NCI-H128 (cell line): ENCODE results near the gene PTPRT.

ENCODE experiments used
- DNase-seq: peaks from one replicate; lab custom pipeline; 2025; ENCODE audit not compliant: unreplicated experiment; lab: John Stamatoyannopoulos, UW

The PTPRT gene

GRCh38 chr20:42158272-42158671 is 1031.4 kb downstream of the PTPRT start:
- DNase-seq: no peak

- DNase-seq: no peak
These were observed 1034.1 kb downstream of the PTPRT start for GRCh38 chr20:42155586-42155985.

- DNase-seq: no peak
These were observed 1037.1 kb downstream of the PTPRT start for GRCh38 chr20:42152575-42152974.

- no peak for DNase-seq
These were observed 1039.5 kb downstream of the PTPRT start for GRCh38 chr20:42150230-42150629.

- DNase-seq: no peak
These were observed 1051.0 kb downstream of the PTPRT start for GRCh38 chr20:42138729-42139128.

- no peak for DNase-seq
These were observed 1055.2 kb downstream of the PTPRT start for GRCh38 chr20:42134265-42135098.

GRCh38 chr20:42130810-42131596 is 1058.7 kb downstream of the PTPRT start:
- no peak for DNase-seq

GRCh38 chr20:42125426-42125825 is 1064.3 kb downstream of the PTPRT start:
- DNase-seq: no peak

- DNase-seq: no peak
These were observed 1065.7 kb downstream of the PTPRT start for GRCh38 chr20:42123981-42124473.

GRCh38 chr20:42118409-42119125 is 1071.1 kb downstream of the PTPRT start:
- no peak for DNase-seq

GRCh38 chr20:42118001-42118400 is 1071.7 kb downstream of the PTPRT start:
- no peak for DNase-seq

GRCh38 chr20:42113236-42113635 is 1076.5 kb downstream of the PTPRT start:
- DNase-seq: no peak

- no peak for DNase-seq
These were observed 1077.5 kb downstream of the PTPRT start for GRCh38 chr20:42112161-42112560.

GRCh38 chr20:42111349-42111748 is 1078.4 kb downstream of the PTPRT start:
- DNase-seq: no peak

GRCh38 chr20:42110301-42110700 is 1079.4 kb downstream of the PTPRT start:
- DNase-seq: no peak

- DNase-seq: no peak
These were observed 1087.7 kb downstream of the PTPRT start for GRCh38 chr20:42102000-42102399.

- DNase-seq: no peak
These were observed 1089.5 kb downstream of the PTPRT start for GRCh38 chr20:42100137-42100704.

GRCh38 chr20:42099101-42099500 is 1090.6 kb downstream of the PTPRT start:
- DNase-seq: no peak

GRCh38 chr20:42098418-42098817 is 1091.3 kb downstream of the PTPRT start:
- DNase-seq: no peak

- DNase-seq: no peak
These were observed 1092.0 kb downstream of the PTPRT start for GRCh38 chr20:42097741-42098140.

- no peak for DNase-seq
These were observed 1094.5 kb downstream of the PTPRT start for GRCh38 chr20:42095221-42095620.
